Measurements from ENCODE around the gene DMXL2.

DNA sequence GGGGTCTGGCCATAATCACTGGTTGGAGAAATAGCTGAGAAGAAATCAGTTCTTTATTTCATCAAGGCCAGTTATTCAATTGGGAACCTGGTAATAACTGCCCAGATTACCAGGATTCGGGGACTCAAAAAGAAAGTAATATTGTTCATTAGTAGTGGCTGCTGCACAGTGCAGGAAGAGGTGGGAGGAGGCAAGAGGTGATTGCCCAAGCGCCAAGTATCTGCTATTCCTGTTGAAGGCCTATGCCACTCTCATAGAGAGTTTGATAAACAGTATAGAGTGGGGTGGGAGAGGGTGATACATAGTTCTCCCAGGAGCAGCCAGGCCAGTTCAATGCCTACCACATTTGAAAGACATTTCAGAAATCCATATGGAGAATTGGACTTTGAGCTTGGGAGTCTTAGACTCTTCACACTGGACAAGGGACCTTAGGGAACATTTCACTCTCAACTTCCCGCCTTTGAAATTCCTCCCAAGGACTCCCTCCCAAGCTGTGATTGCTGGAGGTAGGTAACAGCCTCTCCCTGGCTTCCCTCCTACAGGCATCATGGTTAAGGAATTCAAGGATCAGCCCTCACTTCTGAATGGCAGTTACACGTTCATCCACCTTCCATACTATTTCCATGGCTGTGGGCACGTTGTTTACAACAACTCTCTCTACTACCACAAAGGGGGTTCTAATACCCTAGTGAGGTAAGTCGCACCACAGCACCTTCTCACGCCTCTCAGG is 221.4 kb downstream of the DMXL2 start:
- TF ChIP-seq, protein P1, sequence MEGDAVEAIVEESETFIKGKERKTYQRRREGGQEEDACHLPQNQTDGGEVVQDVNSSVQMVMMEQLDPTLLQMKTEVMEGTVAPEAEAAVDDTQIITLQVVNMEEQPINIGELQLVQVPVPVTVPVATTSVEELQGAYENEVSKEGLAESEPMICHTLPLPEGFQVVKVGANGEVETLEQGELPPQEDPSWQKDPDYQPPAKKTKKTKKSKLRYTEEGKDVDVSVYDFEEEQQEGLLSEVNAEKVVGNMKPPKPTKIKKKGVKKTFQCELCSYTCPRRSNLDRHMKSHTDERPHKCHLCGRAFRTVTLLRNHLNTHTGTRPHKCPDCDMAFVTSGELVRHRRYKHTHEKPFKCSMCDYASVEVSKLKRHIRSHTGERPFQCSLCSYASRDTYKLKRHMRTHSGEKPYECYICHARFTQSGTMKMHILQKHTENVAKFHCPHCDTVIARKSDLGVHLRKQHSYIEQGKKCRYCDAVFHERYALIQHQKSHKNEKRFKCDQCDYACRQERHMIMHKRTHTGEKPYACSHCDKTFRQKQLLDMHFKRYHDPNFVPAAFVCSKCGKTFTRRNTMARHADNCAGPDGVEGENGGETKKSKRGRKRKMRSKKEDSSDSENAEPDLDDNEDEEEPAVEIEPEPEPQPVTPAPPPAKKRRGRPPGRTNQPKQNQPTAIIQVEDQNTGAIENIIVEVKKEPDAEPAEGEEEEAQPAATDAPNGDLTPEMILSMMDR (IDR thresholded peaks at IDR 0.05) = no peak
- TF ChIP-seq POLR2A (IDR thresholded peaks at IDR 0.05) (no peak), POLR2AphosphoS5 (IDR thresholded peaks at IDR 0.05) (no peak)
